Activated naive CD4-positive, alpha-beta T cell treated with anti-CD3 and anti-CD28 coated beads, Interleukin-2, amount 50 U/mL, for 24 hours (primary cell): ENCODE data around the gene DNAAF1.

ENCODE experiments used
- H3K27ac Mint-ChIP-seq: one replicate; pipeline ENCODE4 v1.8.0; 2021; ENCODE audit warnings: mild to moderate bottlenecking, mixed read lengths
- H3K27me3 Mint-ChIP-seq: one replicate; pipeline ENCODE4 v1.8.0; 2021; ENCODE audit warnings: mixed read lengths
- H3K36me3 Mint-ChIP-seq: one replicate; pipeline ENCODE4 v1.8.0; 2021; ENCODE audit warnings: mixed read lengths
- H3K4me1 Mint-ChIP-seq: one replicate; pipeline ENCODE4 v1.8.0; 2021; ENCODE audit warnings: mixed read lengths
- H3K4me3 Mint-ChIP-seq: one replicate; pipeline ENCODE4 v1.8.0; 2021; ENCODE audit warnings: mild to moderate bottlenecking, mixed read lengths
- H3K9me3 Mint-ChIP-seq: one replicate; pipeline ENCODE4 v1.8.0; 2021; ENCODE audit warnings: mixed read lengths

Gene DNAAF1

GRCh38 chr16:84139628-84140258, 5.4 kb upstream of the DNAAF1 start:
- Mint-ChIP-seq H3K9me3 (no peaks in the 10 kb centered on the region), H3K4me3 (no peak overlapping the region), H3K27ac (no peak overlapping the region), H3K36me3 (no peaks in the 10 kb centered on the region), H3K27me3 (no peaks in the 10 kb centered on the region), H3K4me1 (peaks cover 44% of the 10 kb centered on the region)

GRCh38 chr16:84141143-84141670, 3.9 kb upstream of the DNAAF1 start:
- Mint-ChIP-seq H3K4me1 (peaks cover 44% of the 10 kb centered on the region), H3K9me3 (no peaks in the 10 kb centered on the region), H3K4me3 (no peak overlapping the region), H3K36me3 (no peaks in the 10 kb centered on the region), H3K27ac (no peak overlapping the region), H3K27me3 (no peaks in the 10 kb centered on the region)

DNA sequence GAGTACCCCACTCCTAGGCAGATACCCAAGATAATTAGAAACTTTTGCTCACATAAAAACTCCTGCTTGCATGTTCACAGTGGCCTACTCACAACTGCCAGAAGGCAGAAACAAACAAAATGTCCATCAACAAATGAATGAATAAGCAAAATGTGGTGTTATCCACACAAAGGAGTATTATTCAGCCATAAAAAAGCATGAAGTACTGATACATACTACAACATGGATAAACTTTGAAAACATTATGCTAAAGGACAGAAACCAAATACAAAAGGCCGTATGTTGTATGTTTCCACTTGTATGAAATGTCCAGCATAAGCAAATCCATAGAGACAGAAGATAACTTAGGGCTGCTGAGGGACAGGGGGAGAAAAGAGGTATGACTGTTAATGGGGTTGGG, 2.0 kb upstream of the DNAAF1 start:
- Mint-ChIP-seq H3K27ac (no peak overlapping the region), H3K36me3 (no peaks in the 10 kb centered on the region), H3K27me3 (no peaks in the 10 kb centered on the region), H3K4me3 (peak overlapping the region; percentile 64), H3K9me3 (no peaks in the 10 kb centered on the region), H3K4me1 (peaks cover 39% of the 10 kb centered on the region)

DNA sequence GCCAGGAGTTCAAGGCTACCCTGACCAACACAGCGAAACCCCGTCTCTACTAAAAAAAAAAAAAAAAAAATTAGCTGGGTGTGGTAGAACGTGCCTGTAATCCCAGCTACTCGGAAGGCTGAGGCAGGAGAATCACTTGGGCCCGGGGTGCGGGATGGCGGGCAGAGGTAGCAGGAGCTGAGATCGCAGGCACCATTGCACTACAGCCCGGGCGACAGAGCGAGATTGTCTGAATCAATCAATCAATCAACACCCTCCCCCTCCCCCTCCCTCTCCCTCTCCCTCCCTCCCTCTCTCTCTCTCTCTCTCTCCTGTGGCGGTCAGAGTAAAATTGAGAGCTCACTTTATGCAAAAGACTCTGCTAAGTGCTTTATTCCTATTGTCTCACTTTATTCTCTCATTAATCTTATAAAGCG, 1.3 kb upstream of the DNAAF1 start:
- H3K4me1 Mint-ChIP-seq: peaks cover 35% of the 10 kb centered on the region
- H3K4me3 Mint-ChIP-seq: peak overlapping the region; percentile 96
- H3K36me3 Mint-ChIP-seq: no peaks in the 10 kb centered on the region
- peak overlapping the region; percentile 17 for H3K27ac Mint-ChIP-seq
- H3K27me3 Mint-ChIP-seq: no peaks in the 10 kb centered on the region
- no peaks in the 10 kb centered on the region for H3K9me3 Mint-ChIP-seq

- Mint-ChIP-seq H3K27ac (peak overlapping the region; percentile 84), H3K4me1 (peaks cover 30% of the 10 kb centered on the region), H3K36me3 (no peaks in the 10 kb centered on the region), H3K4me3 (peak overlapping the region; percentile 96), H3K27me3 (no peaks in the 10 kb centered on the region), H3K9me3 (no peaks in the 10 kb centered on the region)
Observed at GRCh38 chr16:84144209-84144858, 774 bp upstream of the DNAAF1 start.

- Mint-ChIP-seq H3K27me3 (peaks cover 2% of the 10 kb centered on the region), H3K27ac (peak overlapping the region; percentile 63), H3K9me3 (no peaks in the 10 kb centered on the region), H3K4me1 (no peaks in the 10 kb centered on the region), H3K36me3 (no peaks in the 10 kb centered on the region), H3K4me3 (no peak overlapping the region)
Observed at GRCh38 chr16:84150926-84151325, 5.8 kb downstream of the DNAAF1 start.

DNA sequence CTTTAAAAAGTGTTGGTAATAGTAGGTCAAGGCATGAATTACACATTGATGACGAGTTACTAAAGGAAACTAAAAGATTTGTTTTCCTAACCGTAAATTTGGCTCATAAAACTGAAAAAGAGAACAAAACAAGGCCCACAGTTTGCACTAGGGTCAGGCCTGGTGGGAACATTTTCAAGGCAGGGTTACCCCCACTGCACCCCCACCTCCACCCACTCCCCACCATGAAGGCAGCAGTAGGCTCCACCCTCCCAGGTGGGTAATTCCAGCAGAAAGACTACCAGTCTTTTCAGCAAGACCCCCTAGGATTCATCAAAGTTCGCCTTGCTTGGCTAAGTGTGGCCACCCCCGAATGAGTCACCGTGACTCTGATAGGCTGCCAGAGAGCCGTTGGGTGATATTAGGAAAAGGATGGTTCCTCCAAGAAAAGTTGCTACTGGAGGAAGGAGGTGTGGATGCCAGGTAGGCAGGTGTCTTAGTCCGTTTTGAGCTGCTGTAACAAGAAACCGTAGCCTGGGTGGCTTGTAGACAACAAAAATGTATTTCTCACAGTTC, 8.6 kb downstream of the DNAAF1 start:
- Mint-ChIP-seq H3K9me3 (no peaks in the 10 kb centered on the region), H3K36me3 (no peaks in the 10 kb centered on the region), H3K4me3 (no peak overlapping the region), H3K27me3 (peaks cover 2% of the 10 kb centered on the region), H3K27ac (no peak overlapping the region), H3K4me1 (no peaks in the 10 kb centered on the region)

DNA sequence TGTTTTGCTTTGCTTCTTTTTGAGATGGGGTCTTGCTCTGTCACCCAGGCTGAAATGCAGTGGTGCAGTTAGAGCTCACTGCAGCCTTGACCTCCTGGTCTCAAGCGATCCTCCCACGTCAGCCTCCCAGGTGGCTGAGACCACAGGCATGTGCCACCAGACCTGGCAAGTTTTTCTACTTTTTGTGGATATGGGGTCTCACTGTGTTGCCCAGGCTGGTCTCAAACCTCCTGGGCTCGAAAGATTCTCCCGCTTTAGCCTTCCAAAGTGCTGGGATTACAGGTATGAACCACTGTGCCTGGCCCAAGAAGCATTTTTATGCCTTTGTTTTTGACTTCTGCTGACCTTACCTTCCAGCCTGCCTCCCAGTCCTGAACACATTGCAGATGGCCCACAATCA, 10.1 kb downstream of the DNAAF1 start:
- no peak overlapping the region for H3K4me3 Mint-ChIP-seq
- H3K36me3 Mint-ChIP-seq: no peaks in the 10 kb centered on the region
- H3K4me1 Mint-ChIP-seq: no peaks in the 10 kb centered on the region
- no peaks in the 10 kb centered on the region for H3K9me3 Mint-ChIP-seq
- H3K27ac Mint-ChIP-seq: no peak overlapping the region
- peaks cover 6% of the 10 kb centered on the region for H3K27me3 Mint-ChIP-seq

- peaks cover 6% of the 10 kb centered on the region for H3K27me3 Mint-ChIP-seq
- no peak overlapping the region for H3K4me3 Mint-ChIP-seq
- H3K9me3 Mint-ChIP-seq: no peaks in the 10 kb centered on the region
- no peaks in the 10 kb centered on the region for H3K36me3 Mint-ChIP-seq
- no peaks in the 10 kb centered on the region for H3K4me1 Mint-ChIP-seq
- H3K27ac Mint-ChIP-seq: no peak overlapping the region
Observed at GRCh38 chr16:84155771-84156170, 10.7 kb downstream of the DNAAF1 start.

DNA sequence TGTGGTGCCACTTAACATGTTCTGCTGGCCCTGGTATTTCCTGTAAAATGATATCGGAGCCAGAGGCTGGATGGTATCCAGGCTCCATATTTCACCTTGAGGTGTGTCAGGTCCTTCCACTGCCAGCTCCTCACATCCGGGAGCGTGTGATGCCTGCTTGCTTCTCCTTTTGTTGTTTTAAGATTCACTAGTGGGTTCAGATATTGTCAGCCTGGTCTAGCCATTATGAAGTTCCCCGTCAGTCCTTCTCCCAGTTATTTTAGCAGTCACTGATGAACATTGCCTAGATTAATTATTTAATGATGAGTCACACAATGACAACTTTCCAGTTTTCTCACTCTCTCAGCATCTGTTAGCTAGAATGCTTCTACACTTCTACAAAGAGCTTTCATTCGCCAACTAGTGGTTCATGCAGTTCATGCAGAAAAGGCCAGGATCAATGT, 11.3 kb downstream of the DNAAF1 start:
- Mint-ChIP-seq H3K27ac (no peak overlapping the region), H3K27me3 (peaks cover 6% of the 10 kb centered on the region), H3K9me3 (no peaks in the 10 kb centered on the region), H3K4me3 (no peak overlapping the region), H3K36me3 (no peaks in the 10 kb centered on the region), H3K4me1 (no peaks in the 10 kb centered on the region)

DNA sequence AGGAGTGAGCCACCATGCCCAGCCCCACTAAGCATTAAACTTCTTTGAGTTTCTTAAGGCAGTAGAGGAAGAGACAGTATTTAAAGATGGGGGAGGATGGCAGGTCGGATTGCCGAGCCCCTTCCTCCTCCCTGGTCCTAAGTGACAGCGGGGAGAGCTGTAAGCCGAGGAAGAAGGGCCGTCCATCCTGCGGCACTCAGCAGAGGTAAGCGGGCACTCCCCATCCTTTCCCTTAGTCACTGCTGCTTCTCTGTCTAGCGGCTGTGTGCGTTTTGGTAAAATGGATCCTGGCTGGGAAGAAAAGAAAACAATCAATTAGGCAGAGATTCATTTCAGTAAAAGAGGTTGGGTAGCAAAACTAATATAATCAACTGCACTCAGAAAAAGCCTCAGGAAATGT, 13.9 kb downstream of the DNAAF1 start:
- no peaks in the 10 kb centered on the region for H3K36me3 Mint-ChIP-seq
- H3K27ac Mint-ChIP-seq: no peak overlapping the region
- H3K9me3 Mint-ChIP-seq: no peaks in the 10 kb centered on the region
- peaks cover 8% of the 10 kb centered on the region for H3K27me3 Mint-ChIP-seq
- no peaks in the 10 kb centered on the region for H3K4me1 Mint-ChIP-seq
- H3K4me3 Mint-ChIP-seq: no peak overlapping the region

DNA sequence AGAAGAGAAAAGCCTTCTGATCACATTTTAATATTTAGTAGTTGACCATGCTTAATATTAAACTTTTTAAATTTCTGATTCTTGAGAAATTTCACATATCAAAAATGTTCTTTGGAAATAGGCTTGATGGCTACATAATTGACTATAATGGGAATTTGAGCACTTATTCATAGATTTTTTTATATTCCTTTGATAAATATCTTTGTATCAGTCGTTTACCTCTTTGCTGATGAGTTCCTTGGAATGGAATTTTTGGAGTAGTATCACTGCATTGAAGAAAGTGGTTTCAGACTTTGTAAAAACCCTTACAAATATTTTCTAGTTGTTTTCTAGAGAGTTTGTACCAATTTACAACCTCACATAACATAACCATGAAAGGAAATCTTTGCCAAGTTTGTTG, 14.7 kb downstream of the DNAAF1 start:
- peaks cover 8% of the 10 kb centered on the region for H3K27me3 Mint-ChIP-seq
- no peak overlapping the region for H3K4me3 Mint-ChIP-seq
- no peaks in the 10 kb centered on the region for H3K9me3 Mint-ChIP-seq
- H3K4me1 Mint-ChIP-seq: no peaks in the 10 kb centered on the region
- no peaks in the 10 kb centered on the region for H3K36me3 Mint-ChIP-seq
- no peak overlapping the region for H3K27ac Mint-ChIP-seq

GRCh38 chr16:84161037-84161436, 15.9 kb downstream of the DNAAF1 start:
- Mint-ChIP-seq H3K27ac (no peak overlapping the region), H3K9me3 (no peaks in the 10 kb centered on the region), H3K36me3 (no peaks in the 10 kb centered on the region), H3K4me3 (no peak overlapping the region), H3K4me1 (no peaks in the 10 kb centered on the region), H3K27me3 (peaks cover 8% of the 10 kb centered on the region)

- Mint-ChIP-seq H3K9me3 (no peaks in the 10 kb centered on the region), H3K4me1 (no peaks in the 10 kb centered on the region), H3K27ac (no peak overlapping the region), H3K27me3 (peaks cover 8% of the 10 kb centered on the region), H3K36me3 (no peaks in the 10 kb centered on the region), H3K4me3 (no peak overlapping the region)
Observed at GRCh38 chr16:84161801-84162200, 16.7 kb downstream of the DNAAF1 start.

- Mint-ChIP-seq H3K27ac (no peak overlapping the region), H3K36me3 (no peaks in the 10 kb centered on the region), H3K4me3 (no peak overlapping the region), H3K27me3 (peaks cover 3% of the 10 kb centered on the region), H3K9me3 (no peaks in the 10 kb centered on the region), H3K4me1 (no peaks in the 10 kb centered on the region)
Observed at GRCh38 chr16:84165746-84166145, 20.6 kb downstream of the DNAAF1 start.
